ENCODE measurements around the gene MTMR1.

MTMR1 gene

DNA sequence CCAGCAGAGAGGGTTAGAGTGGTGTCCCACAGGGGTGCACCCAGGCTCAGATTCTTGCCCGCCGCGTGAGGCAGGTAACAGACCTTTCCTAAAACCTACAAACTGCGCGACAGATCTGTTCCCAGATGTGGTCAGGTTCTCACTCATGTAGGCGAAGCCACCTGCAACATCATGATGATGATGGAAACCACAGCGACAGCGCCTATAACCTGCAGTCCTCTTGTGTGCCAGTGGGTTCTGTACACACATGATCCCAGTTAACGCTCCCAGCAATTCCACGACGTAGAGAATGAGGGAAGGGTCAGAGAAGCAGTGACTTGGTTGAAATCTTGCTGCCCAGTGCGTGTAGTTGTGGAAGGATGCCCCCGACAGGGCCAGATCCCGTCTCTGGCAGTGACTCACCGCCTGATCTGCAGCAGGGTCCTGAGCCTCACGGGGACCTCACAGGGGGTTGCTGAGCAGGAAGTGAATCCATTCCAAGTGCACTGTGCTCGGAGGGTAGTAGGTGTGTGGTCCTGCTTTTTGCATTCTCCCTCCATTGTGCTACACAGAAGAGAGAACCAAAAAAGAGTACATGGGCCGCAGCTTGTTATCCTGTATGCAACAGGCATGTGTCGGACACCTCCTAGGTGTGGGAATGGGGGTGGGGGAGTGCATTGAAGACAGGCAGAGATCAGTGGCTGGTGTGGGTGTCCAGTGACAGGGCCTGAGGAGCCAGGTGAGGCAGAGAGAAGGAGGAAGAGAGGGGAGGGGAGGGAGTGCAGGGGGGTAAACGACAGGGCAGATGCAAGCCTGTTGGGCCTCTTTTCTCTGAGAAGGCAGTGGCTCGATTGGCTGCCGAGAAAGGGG is 66.6 kb downstream of the MTMR1 start:
- H3K9me3 ChIP-seq (ENCODE audit: low read length) = no peaks in the 10 kb centered on the region
- H3K4me1 ChIP-seq (ENCODE audit: insufficient read depth, low read length) = no peaks in the 10 kb centered on the region
- H3K27me3 ChIP-seq (ENCODE audit: insufficient read depth, low read length) = peaks cover 3% of the 10 kb centered on the region
- no peaks in the 10 kb centered on the region for H3K36me3 ChIP-seq (ENCODE audit: insufficient read depth, low read length)
- no peak overlapping the region for H2AFZ ChIP-seq (ENCODE audit: low read depth, low read length)
- H3K4me3 ChIP-seq (ENCODE audit: low read length) = no peak overlapping the region

DNA sequence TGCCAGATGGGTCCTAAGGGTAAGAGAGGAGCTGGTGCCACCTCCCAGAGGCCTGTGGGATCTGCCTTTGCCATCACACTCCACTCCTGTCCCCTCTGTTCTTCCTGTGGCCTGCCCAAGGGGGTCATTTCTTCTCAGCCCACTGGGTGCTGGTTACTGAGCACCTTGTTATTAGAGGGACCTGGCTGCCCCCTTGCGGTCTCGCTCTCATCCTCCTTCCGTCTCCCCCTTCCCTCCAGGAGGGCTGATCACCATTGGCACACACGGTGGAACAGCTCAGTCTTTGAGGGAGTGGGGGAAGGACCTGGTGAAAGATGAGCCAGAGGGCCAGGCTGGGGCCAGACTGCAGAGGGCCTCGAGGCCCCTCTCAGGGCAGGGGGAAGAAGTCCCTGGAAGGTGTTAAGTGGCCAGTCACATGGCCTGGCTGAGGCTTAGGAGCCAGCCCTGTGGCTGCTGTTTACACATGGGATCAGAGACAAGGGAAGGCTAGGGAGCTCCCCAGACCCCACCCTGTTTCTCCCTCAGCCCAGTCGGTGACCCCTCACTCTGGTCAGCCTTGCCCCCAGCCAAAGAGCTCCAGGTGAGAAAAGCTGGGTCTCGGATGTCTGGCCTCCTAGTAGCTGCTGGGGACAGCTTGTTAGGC is 68.1 kb downstream of the MTMR1 start:
- H3K9me3 ChIP-seq (ENCODE audit: low read length) = no peaks in the 10 kb centered on the region
- peaks cover 3% of the 10 kb centered on the region for H3K27me3 ChIP-seq (ENCODE audit: insufficient read depth, low read length)
- no peaks in the 10 kb centered on the region for H3K36me3 ChIP-seq (ENCODE audit: insufficient read depth, low read length)
- H3K4me1 ChIP-seq (ENCODE audit: insufficient read depth, low read length) = no peaks in the 10 kb centered on the region
- H2AFZ ChIP-seq (ENCODE audit: low read depth, low read length) = no peak overlapping the region
- no peak overlapping the region for H3K4me3 ChIP-seq (ENCODE audit: low read length)

DNA sequence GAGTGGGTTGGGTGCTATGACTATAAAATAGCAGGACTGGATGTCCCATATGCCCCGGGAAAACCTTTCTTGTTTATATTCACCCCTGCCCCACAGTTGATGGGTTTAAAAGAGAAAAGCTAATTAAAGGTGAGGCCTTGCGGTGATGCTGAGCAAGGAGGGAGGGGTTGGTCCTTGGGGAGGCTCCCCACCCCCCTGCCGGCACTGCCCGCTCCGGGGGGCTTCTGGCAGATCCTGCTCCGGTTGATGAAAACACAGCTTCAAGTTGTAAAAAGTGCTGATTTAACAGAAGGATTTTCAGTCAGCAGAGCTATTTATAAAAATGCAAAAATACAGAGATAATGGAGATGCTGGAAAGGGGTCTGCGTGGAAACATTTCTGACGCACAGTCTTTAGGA is 68.6 kb downstream of the MTMR1 start:
- H3K4me3 ChIP-seq (ENCODE audit: low read length) = no peak overlapping the region
- peaks cover 3% of the 10 kb centered on the region for H3K27me3 ChIP-seq (ENCODE audit: insufficient read depth, low read length)
- H3K36me3 ChIP-seq (ENCODE audit: insufficient read depth, low read length) = no peaks in the 10 kb centered on the region
- no peaks in the 10 kb centered on the region for H3K4me1 ChIP-seq (ENCODE audit: insufficient read depth, low read length)
- H2AFZ ChIP-seq (ENCODE audit: low read depth, low read length) = no peak overlapping the region
- H3K9me3 ChIP-seq (ENCODE audit: low read length) = no peaks in the 10 kb centered on the region

DNA sequence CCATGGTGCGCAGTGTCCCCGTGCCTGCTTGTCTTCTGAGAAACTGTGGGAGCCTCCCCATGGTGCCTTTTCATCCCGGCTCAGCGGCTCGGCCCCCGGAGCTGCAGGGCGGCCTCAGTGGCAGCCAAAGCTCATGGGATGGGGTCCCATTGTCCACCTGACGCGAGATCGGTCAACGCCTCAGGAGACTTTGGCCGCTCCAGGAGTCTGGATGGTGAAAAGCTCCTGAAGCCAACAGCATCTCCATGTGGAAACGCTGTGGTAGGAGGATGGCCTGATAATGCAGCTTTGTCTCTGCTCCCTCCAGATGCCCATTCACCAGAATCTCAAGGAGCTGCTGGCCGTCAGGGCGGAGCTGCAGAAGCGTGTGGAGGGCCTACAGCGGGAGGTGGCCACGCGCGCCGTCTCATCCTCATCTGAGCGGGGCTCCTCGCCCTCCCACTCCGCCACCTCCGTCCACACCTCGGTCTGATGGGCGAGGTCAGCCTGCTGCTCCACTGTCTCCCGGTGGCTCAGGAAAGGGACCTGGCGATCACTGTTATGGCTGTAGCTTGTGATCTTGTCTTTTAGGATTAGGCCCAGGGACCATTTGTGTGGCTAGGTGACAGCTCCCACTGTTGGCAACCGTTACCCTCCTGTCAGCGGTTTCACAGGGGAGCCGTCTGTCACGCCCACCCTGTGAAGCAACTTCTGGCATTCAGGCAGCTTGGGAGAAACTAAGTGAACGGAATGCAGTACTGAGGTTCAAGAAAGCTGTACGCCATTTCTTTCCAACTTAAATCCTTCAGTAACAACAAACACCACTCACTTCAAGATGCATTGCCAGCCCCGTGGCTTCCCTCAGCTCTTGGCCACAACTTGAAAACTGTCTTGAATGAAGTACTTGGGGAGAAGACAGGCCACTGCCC is 69.3 kb downstream of the MTMR1 start:
- Histone ChIP-seq H3K36me3 (ENCODE audit: insufficient read depth, low read length) (no peaks in the 10 kb centered on the region), H3K4me1 (ENCODE audit: insufficient read depth, low read length) (no peaks in the 10 kb centered on the region), H2AFZ (ENCODE audit: low read depth, low read length) (no peak overlapping the region), H3K27me3 (ENCODE audit: insufficient read depth, low read length) (peaks cover 3% of the 10 kb centered on the region), H3K4me3 (ENCODE audit: low read length) (no peak overlapping the region), H3K9me3 (ENCODE audit: low read length) (no peaks in the 10 kb centered on the region)

DNA sequence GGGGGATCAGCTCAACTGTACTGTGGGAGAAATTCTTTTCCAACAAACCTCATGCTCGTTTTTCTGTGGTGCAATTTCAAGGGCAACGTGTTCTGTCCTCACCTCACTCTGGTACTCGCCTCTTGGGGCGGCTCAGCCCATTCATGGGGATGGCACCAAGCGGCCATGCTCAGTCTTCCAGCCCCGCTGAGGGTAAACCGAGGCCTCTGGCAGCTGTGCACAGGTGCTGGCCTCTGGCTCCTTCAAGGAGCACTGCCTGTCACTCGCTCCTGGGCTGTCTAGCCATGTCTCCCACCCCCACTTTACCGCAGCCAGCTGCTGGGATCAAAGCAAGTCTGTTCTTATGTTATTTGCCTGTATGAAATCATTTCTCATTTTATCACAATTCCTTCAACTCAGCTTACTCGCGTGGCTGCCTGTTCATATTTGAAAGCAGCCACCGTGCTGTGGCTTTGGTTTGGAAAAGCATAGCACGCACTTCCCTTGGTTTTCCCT is 70.2 kb downstream of the MTMR1 start:
- Histone ChIP-seq H3K36me3 (ENCODE audit: insufficient read depth, low read length) (no peaks in the 10 kb centered on the region), H3K4me1 (ENCODE audit: insufficient read depth, low read length) (no peaks in the 10 kb centered on the region), H3K9me3 (ENCODE audit: low read length) (no peaks in the 10 kb centered on the region), H3K27me3 (ENCODE audit: insufficient read depth, low read length) (peaks cover 3% of the 10 kb centered on the region), H2AFZ (ENCODE audit: low read depth, low read length) (no peak overlapping the region), H3K4me3 (ENCODE audit: low read length) (no peak overlapping the region)

DNA sequence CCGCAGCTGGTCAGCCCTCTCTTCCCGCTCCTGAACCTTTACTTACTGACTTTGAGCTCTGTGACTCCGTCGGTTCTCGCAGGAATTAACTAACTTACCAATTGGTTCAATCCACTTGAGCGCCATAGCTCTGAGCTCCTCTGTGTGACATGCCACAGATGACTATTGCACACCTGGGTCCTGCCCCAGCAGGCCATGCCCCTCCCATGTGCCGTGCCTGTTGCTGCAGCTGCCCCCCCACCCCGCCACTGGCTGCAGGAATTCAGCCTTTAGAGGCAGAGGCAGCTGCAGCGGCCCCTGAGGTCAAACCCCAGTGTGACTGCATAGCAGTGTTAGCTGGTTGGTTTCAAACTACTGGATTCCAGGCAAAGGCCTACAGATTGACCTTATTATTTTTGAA is 70.6 kb downstream of the MTMR1 start:
- Histone ChIP-seq H3K4me3 (ENCODE audit: low read length) (no peak overlapping the region), H3K9me3 (ENCODE audit: low read length) (no peaks in the 10 kb centered on the region), H3K27me3 (ENCODE audit: insufficient read depth, low read length) (peaks cover 3% of the 10 kb centered on the region)

DNA sequence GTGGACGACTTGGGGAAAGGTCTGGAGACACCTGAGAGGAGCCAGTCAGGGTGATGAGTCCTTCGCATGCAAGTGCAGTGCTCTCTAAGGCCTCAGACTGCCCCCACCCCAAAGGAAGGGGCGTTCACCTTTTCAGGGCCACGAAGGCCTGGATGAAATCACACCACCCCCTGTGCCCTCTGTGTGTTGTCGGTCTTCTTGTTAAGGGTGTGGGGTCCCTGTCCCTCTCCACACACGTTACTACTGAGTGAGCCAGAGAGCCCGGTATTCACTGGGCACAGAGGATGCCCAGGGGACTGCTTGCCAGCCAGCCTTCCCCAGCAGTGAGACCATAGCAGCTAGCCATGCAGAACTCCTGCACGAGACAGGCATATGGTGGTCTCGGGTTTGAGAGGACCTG is 72.0 kb downstream of the MTMR1 start:
- H3K4me3 ChIP-seq (ENCODE audit: low read length) = no peak overlapping the region
- H3K27me3 ChIP-seq (ENCODE audit: insufficient read depth, low read length) = peaks cover 3% of the 10 kb centered on the region
- no peaks in the 10 kb centered on the region for H3K4me1 ChIP-seq (ENCODE audit: insufficient read depth, low read length)

More for the DNA sequence above, 70.6 kb downstream of the MTMR1 start:
- H3K36me3 ChIP-seq (ENCODE audit: insufficient read depth, low read length) = no peaks in the 10 kb centered on the region
- H2AFZ ChIP-seq (ENCODE audit: low read depth, low read length) = no peak overlapping the region
- H3K4me1 ChIP-seq (ENCODE audit: insufficient read depth, low read length) = no peaks in the 10 kb centered on the region

DNA sequence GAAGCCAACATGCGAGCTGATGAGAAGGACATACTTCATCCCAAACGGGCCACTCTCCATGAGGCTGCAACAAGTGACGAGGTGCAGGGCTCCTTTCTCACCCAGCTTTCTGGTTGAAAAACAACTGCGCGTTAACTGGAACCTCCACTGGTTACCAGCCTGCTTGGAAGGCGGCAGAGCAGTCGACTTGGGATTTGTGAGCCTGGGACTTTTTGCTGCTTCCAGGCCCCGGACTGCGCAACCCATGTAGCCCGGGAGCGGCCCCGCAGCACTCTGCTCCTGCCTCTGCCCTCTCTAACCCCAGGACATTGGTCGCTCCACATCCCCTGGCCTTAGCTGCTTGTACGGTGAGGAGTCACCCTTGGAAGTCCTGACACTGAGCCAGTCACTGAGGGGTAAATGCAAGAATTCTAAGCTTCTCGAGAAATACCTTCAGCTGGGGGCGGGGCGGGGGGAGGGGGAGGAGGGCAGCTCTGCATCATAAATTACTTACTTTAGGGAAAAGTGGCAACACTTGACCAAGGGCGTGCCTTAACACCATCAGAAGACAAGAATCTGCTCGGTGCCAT is 72.7 kb downstream of the MTMR1 start:
- no peaks in the 10 kb centered on the region for H3K4me1 ChIP-seq (ENCODE audit: insufficient read depth, low read length)
- no peak overlapping the region for H2AFZ ChIP-seq (ENCODE audit: low read depth, low read length)
- H3K36me3 ChIP-seq (ENCODE audit: insufficient read depth, low read length) = no peaks in the 10 kb centered on the region
- no peaks in the 10 kb centered on the region for H3K9me3 ChIP-seq (ENCODE audit: low read length)
- no peak overlapping the region for H3K4me3 ChIP-seq (ENCODE audit: low read length)
- peaks cover 3% of the 10 kb centered on the region for H3K27me3 ChIP-seq (ENCODE audit: insufficient read depth, low read length)

More for the DNA sequence above, 72.0 kb downstream of the MTMR1 start:
- H3K9me3 ChIP-seq (ENCODE audit: low read length) = no peaks in the 10 kb centered on the region
- no peak overlapping the region for H2AFZ ChIP-seq (ENCODE audit: low read depth, low read length)
- no peaks in the 10 kb centered on the region for H3K36me3 ChIP-seq (ENCODE audit: insufficient read depth, low read length)

DNA sequence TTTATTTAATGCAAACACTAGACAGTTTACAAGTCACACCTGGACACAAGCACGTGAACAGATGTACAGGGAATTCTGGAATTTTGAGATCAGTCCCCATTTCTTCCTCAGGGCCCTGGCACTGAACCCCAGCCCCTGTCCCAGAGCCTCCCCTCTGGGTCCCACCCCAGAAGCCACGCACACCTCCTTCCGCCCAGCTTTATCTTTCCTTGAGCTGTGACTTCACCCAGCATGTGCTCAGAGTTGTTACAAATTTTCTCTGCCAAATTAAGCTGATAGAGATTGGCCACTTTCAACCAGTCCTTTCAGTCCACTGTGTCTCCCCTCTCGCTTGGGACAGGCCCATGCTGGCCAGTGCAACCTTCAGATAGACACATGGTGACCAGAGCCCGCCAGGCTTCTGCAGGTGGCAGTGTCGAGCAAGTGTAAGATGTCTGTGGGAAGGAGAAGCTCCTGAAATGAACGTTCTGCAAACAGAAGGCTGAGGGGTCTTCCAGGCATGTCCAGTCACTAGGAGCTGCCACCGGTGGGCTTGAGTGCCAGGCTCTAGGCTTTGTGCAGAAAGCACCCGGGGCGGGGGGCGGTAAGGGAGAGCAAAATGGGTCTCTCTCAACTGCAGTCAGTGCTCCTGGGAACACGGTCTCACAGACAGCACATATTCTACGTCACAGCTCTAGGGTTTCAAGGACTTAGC is 73.3 kb downstream of the MTMR1 start:
- no peak overlapping the region for H3K4me3 ChIP-seq (ENCODE audit: low read length)

DNA sequence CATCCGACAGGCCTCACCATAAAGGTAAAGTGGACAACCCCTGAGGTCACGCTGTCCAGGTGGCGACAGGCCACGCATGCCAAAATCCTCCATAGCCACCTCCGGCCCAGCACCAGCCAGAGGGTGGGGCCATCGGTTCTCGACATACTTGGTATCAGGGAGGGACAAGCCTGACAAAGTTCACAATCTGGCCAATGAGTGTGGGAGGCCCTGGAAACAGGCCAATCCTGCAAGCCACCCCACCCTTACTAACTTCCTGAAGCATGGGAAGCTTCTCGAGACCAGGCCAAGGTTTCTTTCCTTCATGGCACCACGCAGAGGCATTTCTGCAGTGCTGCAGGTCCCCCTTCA is 73.8 kb downstream of the MTMR1 start:
- Histone ChIP-seq H3K4me3 (ENCODE audit: low read length) (no peak overlapping the region), H3K4me1 (ENCODE audit: insufficient read depth, low read length) (no peaks in the 10 kb centered on the region), H3K36me3 (ENCODE audit: insufficient read depth, low read length) (no peaks in the 10 kb centered on the region), H3K27me3 (ENCODE audit: insufficient read depth, low read length) (peaks cover 3% of the 10 kb centered on the region), H3K9me3 (ENCODE audit: low read length) (no peaks in the 10 kb centered on the region), H2AFZ (ENCODE audit: low read depth, low read length) (no peak overlapping the region)

More for the DNA sequence above, 73.3 kb downstream of the MTMR1 start:
- Histone ChIP-seq H2AFZ (ENCODE audit: low read depth, low read length) (no peak overlapping the region), H3K9me3 (ENCODE audit: low read length) (no peaks in the 10 kb centered on the region), H3K27me3 (ENCODE audit: insufficient read depth, low read length) (peaks cover 3% of the 10 kb centered on the region), H3K4me1 (ENCODE audit: insufficient read depth, low read length) (no peaks in the 10 kb centered on the region), H3K36me3 (ENCODE audit: insufficient read depth, low read length) (no peaks in the 10 kb centered on the region)

DNA sequence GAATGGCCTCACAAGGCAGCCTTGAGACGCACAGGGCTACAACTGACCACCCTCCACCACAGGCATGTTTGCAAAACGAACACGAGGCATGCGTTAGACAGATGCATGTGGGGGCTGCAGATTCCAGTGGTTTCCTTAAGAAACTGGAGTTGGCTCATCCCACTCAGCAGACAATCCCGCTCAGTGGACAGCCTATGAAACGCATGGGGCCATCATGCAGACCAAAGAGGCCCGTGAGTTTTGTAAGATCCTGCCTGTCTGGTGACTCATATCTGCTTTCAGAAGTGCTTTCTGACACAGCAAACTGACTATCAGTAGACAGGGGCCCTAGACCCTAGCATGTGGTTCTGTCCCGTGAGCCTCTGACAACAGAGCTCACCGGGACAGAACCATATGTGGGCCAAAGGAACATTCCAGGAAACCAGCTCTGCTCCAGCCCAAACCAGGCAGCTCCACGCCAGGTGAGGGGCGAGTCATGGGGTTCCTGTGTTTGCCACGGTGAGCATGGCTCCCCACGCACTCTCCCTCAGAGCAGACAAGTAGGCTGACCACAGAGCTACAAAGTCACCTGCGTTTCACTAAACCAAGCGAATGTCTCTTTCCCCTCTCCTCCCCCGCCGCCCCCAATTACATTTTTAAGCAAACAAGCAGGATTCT is 74.4 kb downstream of the MTMR1 start:
- Histone ChIP-seq H2AFZ (ENCODE audit: low read depth, low read length) (no peak overlapping the region), H3K36me3 (ENCODE audit: insufficient read depth, low read length) (no peaks in the 10 kb centered on the region), H3K4me3 (ENCODE audit: low read length) (no peak overlapping the region), H3K4me1 (ENCODE audit: insufficient read depth, low read length) (no peaks in the 10 kb centered on the region), H3K9me3 (ENCODE audit: low read length) (no peaks in the 10 kb centered on the region), H3K27me3 (ENCODE audit: insufficient read depth, low read length) (peaks cover 3% of the 10 kb centered on the region)

DNA sequence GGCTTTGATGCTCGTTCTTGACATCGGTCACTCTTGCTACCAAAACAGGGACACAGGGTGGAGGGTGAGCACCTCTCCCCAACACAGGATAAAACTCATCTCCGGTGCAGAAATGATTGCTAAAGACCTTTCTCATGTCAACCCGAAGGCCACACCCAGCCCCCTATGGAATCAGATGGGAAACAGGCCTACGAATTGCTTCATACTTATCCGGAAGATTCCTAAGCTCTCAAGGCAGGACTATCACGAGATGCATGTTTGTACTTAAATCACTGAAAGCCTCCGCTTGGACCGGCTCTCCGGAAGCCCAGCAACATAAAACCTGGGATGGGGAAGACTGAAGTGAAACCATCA is 74.9 kb downstream of the MTMR1 start:
- Histone ChIP-seq H2AFZ (ENCODE audit: low read depth, low read length) (no peak overlapping the region), H3K36me3 (ENCODE audit: insufficient read depth, low read length) (no peaks in the 10 kb centered on the region), H3K4me3 (ENCODE audit: low read length) (no peak overlapping the region), H3K9me3 (ENCODE audit: low read length) (no peaks in the 10 kb centered on the region), H3K27me3 (ENCODE audit: insufficient read depth, low read length) (peaks cover 3% of the 10 kb centered on the region), H3K4me1 (ENCODE audit: insufficient read depth, low read length) (no peaks in the 10 kb centered on the region)

All from neuron (in vitro differentiated cells).